IMR-90 (cell line): ENCODE measurements around the gene TIMM17B. TPM values are rescaled to one million over a fixed set of nuclear protein-coding genes. Genes with fewer than 3 reads are reported as not detected.

ENCODE experiments used
- ATAC-seq: fragments of 200-7000 bp; cut with Tn5 transposase; 2 replicates; pipeline ENCODE4 v1.9.1; 2020; ENCODE audit warnings: low read depth, mild to moderate bottlenecking, moderate library complexity
- BruUV-seq: library from RNA; stranded (reverse); fragments of 400-500 nt; replicated peaks from 2 replicates; lab custom pipeline; 2021; lab: Mats Ljungman, UMichigan
- CTCF ChIA-PET: fragments of 300-600 bp; formaldehyde crosslinking; extraction: SDS; loops from one replicate; lab custom pipeline; 2021; ENCODE audit warnings: antibody characterized with exemption; lab: Yijun Ruan, JAX
- POLR2A ChIA-PET: fragments of 300-600 bp; sonication (Branson Sonifier 250); formaldehyde crosslinking; loops from one replicate; lab custom pipeline; 2022; ENCODE audit warnings: antibody characterized with exemption; ENCODE audit not compliant: unreplicated experiment; lab: Charles Lee
- DNase-seq: peaks from one replicate; pipeline ENCODE4 v3.0.0; 2013
- H2AFZ ChIP-seq: replicated peaks from 2 replicates; pipeline ENCODE3; 2013; ENCODE audit warnings: low read length, mild to moderate bottlenecking; ENCODE audit not compliant: poor library complexity
- H2AK5ac ChIP-seq: 2 replicates; pipeline ENCODE4 v1.6.1; 2013; ENCODE audit warnings: low read depth, low read length, inconsistent platforms
- H2AK9ac ChIP-seq: replicated peaks from 2 replicates; pipeline ENCODE3; 2013; ENCODE audit warnings: mild to moderate bottlenecking, low read depth, low read length, moderate library complexity; ENCODE audit not compliant: poor library complexity
- H2BK120ac ChIP-seq: 2 replicates; pipeline ENCODE4 v1.6.1; 2013; ENCODE audit warnings: low read depth, low read length, inconsistent platforms
- H2BK15ac ChIP-seq: 3 replicates; pipeline ENCODE4 v1.6.1; 2013; ENCODE audit warnings: low read depth, low read length, inconsistent platforms
- H2BK20ac ChIP-seq: 2 replicates; pipeline ENCODE4 v1.6.1; 2013; ENCODE audit warnings: low read depth, mild to moderate bottlenecking, inconsistent platforms, low read length, moderate library complexity
- H2BK5ac ChIP-seq: 2 replicates; pipeline ENCODE4 v1.6.1; 2013; ENCODE audit warnings: mild to moderate bottlenecking, low read depth, low read length, inconsistent platforms; ENCODE audit not compliant: poor library complexity, severe bottlenecking
- H3K14ac ChIP-seq: replicated peaks from 2 replicates; pipeline ENCODE4 v1.6.1; 2013; ENCODE audit warnings: low read depth, low read length, inconsistent platforms
- H3K18ac ChIP-seq: 2 replicates; pipeline ENCODE4 v1.6.1; 2013; ENCODE audit warnings: low read depth, low read length, control low read depth
- H3K23ac ChIP-seq: 2 replicates; pipeline ENCODE4 v1.6.1; 2013; ENCODE audit warnings: low read depth, low read length, inconsistent platforms
- H3K27ac ChIP-seq: 2 replicates; pipeline ENCODE4 v1.5.1; 2013; ENCODE audit warnings: mild to moderate bottlenecking, control low read depth, low read length; ENCODE audit not compliant: insufficient read depth
- H3K27me3 ChIP-seq: 2 replicates; pipeline ENCODE4 v1.6.1; 2013; ENCODE audit warnings: low read length; ENCODE audit not compliant: control insufficient read depth, insufficient read depth
- H3K36me3 ChIP-seq: 2 replicates; pipeline ENCODE4 v1.6.1; 2013; ENCODE audit warnings: low read length, mixed read lengths; ENCODE audit not compliant: control insufficient read depth, insufficient read depth
- H3K4ac ChIP-seq: 2 replicates; pipeline ENCODE4 v1.6.1; 2013; ENCODE audit warnings: low read depth, low read length, inconsistent platforms
- H3K4me1 ChIP-seq: 2 replicates; pipeline ENCODE4 v1.6.1; 2013; ENCODE audit warnings: low read length, mixed read lengths; ENCODE audit not compliant: control insufficient read depth, insufficient read depth
- H3K4me2 ChIP-seq: 2 replicates; pipeline ENCODE4 v1.6.1; 2013; ENCODE audit warnings: low read depth, mild to moderate bottlenecking, control low read depth, low read length, moderate library complexity
- H3K4me3 ChIP-seq: 2 replicates; pipeline ENCODE4 v1.5.1; 2013; ENCODE audit warnings: low read depth, mild to moderate bottlenecking, control low read depth, low read length, moderate library complexity; ENCODE audit not compliant: insufficient read depth
- H3K56ac ChIP-seq: 2 replicates; pipeline ENCODE4 v1.6.1; 2013; ENCODE audit warnings: low read length, inconsistent platforms; ENCODE audit not compliant: insufficient read depth; ENCODE audit errors: extremely low read depth
- H3K79me1 ChIP-seq, 2 experiments: 2 replicates each; pipeline ENCODE4 v1.6.1; 2013; ENCODE audit warnings: low read length in 2 of 2, inconsistent platforms in 1 of 2, low read depth in 1 of 2
- H3K9ac ChIP-seq: 2 replicates; pipeline ENCODE4 v1.6.1; 2013; ENCODE audit warnings: low read depth, low read length, control low read depth
- H3K9me1 ChIP-seq: 2 replicates; pipeline ENCODE4 v1.6.1; 2013; ENCODE audit warnings: low read length, inconsistent platforms; ENCODE audit not compliant: insufficient read depth
- H3K9me3 ChIP-seq: 2 replicates; pipeline ENCODE4 v1.6.1; 2013; ENCODE audit warnings: low read length; ENCODE audit not compliant: control insufficient read depth, insufficient read depth
- H4K20me1 ChIP-seq: 2 replicates; pipeline ENCODE4 v1.6.1; 2013; ENCODE audit warnings: low read length, inconsistent platforms; ENCODE audit not compliant: insufficient read depth
- H4K5ac ChIP-seq: 2 replicates; pipeline ENCODE4 v1.6.1; 2013; ENCODE audit warnings: mild to moderate bottlenecking, low read depth, low read length, control low read depth
- H4K8ac ChIP-seq, 2 experiments: 2 replicates each; pipeline ENCODE4 v1.6.1; 2013; ENCODE audit warnings: low read depth in 2 of 2, low read length in 2 of 2, control low read depth in 1 of 2, inconsistent platforms in 1 of 2
- H4K91ac ChIP-seq: 2 replicates; pipeline ENCODE4 v1.6.1; 2013; ENCODE audit warnings: low read depth, low read length, inconsistent platforms; ENCODE audit not compliant: insufficient read depth
- CHD1 ChIP-seq: IDR thresholded peaks from 2 replicates; pipeline ENCODE4 v1.6.1; 2012; ENCODE audit warnings: low read depth, low read length, improper control_type of control experiment
- CTCF ChIP-seq: conservative IDR thresholded peaks from 2 replicates; pipeline ENCODE4 v1.5.1; 2012; ENCODE audit warnings: mild to moderate bottlenecking, low read depth, low read length, improper control_type of control experiment
- ELK1 ChIP-seq: fragments of 150-350 bp; IDR thresholded peaks from 2 replicates; pipeline ENCODE4 v1.6.1; 2016; ENCODE audit warnings: low read depth, mild to moderate bottlenecking, low read length, moderate library complexity, borderline replicate concordance
- FOS ChIP-seq: fragments of 150-350 bp; IDR thresholded peaks from 2 replicates; pipeline ENCODE4 v1.6.1; 2016; ENCODE audit warnings: low read depth, low read length
- MAZ ChIP-seq: IDR thresholded peaks from 2 replicates; pipeline ENCODE4 v1.6.1; 2012; ENCODE audit warnings: low read depth, mild to moderate bottlenecking, low read length, improper control_type of control experiment, moderate library complexity, borderline replicate concordance
- MXI1 ChIP-seq: IDR thresholded peaks from 2 replicates; pipeline ENCODE4 v1.6.1; 2012; ENCODE audit warnings: low read depth, mild to moderate bottlenecking, low read length, moderate library complexity, borderline replicate concordance
- POLR2A ChIP-seq: IDR thresholded peaks from 2 replicates; pipeline ENCODE4 v1.6.1; 2012; ENCODE audit warnings: mild to moderate bottlenecking, low read depth, low read length
- RCOR1 ChIP-seq: IDR thresholded peaks from 2 replicates; pipeline ENCODE4 v1.6.1; 2012; ENCODE audit warnings: mild to moderate bottlenecking, low read length, improper control_type of control experiment; ENCODE audit not compliant: insufficient replicate concordance
- USF2 ChIP-seq: fragments of 150-350 bp; IDR thresholded peaks from 2 replicates; pipeline ENCODE4 v1.6.1; 2017; ENCODE audit warnings: mild to moderate bottlenecking, antibody characterized with exemption, low read length, low read depth
- WGBS, 2 experiments: methylation state at CpG; one replicate each; pipeline versions ENCODE4 v1.1.5 to v1.1.7; 2013; ENCODE audit warnings: missing lambda C conversion rate in 2 of 2; ENCODE audit not compliant: insufficient read length in 1 of 2; ENCODE audit errors: extremely low coverage in 2 of 2; 5-methylcytosine and 5-hydroxymethylcytosine counted together
- dilution Hi-C: fragments of 300-500 bp; cut with HindIII; formaldehyde crosslinking; loops from one replicate; pipeline ENCODE4 v1.14.3; 2018; ENCODE audit warnings: low sequenced_read_pairs; ENCODE audit not compliant: unreplicated experiment
- in situ Hi-C: fragments of 300-500 bp; cut with MboI; formaldehyde crosslinking; loops from 3 replicates; pipeline ENCODE4 v1.14.3; 2019; ENCODE audit warnings: low sequenced_read_pairs, inconsistent platforms, mixed read lengths
- intact Hi-C: fragments of 100-400 bp; cut with micrococcal nuclease; formaldehyde crosslinking; loops from 2 replicates; pipeline ENCODE4 v1.10.0; 2022
- polyA plus RNA-seq, 3 experiments: library from polyadenylated mRNA; depleted of rRNA; stranded (reverse); fragments of >200 nt; gene quantifications; 2 replicates each; pipeline ENCODE4 v1.2.3, GENCODE V29; 2012; ENCODE audit warnings: low replicate concordance in 1 of 3
- total RNA-seq: library from RNA; depleted of rRNA; stranded (reverse); fragments of >200 nt; gene quantifications from 2 replicates; pipeline ENCODE4 v1.2.3, GENCODE V29; 2012

TIMM17B gene
- total and polyA plus RNA-seq, 2 of the 4 experiments (the other 2 are of a cell fraction), result 28.7 to 73.6 TPM

- Histone ChIP-seq H2AFZ (no peak overlapping the region), H3K79me1 (peaks cover 2 to 8% of the 10 kb centered on the region in 2 experiments; a peak in 3 of 4 replicates), H3K4me1 (peaks cover 3% of the 10 kb centered on the region; the same call in 1 of the 2 replicates), H3K9me1 (no peaks in the 10 kb centered on the region; the same call in 1 of the 2 replicates), H3K27ac (no peak overlapping the region), H2BK15ac (no peak overlapping the region), H3K9ac (no peak overlapping the region), H3K4me3 (no peak overlapping the region), H3K4me2 (no peak overlapping the region), H3K23ac (no peak overlapping the region), H4K8ac (no peak overlapping the region), H3K9me3 (no peaks in the 10 kb centered on the region; the same call in 1 of the 2 replicates), H2BK20ac (no peak overlapping the region), H3K36me3 (peaks cover 26% of the 10 kb centered on the region), H4K91ac (no peak overlapping the region), H4K20me1 (peaks cover 15% of the 10 kb centered on the region; the same call in 1 of the 2 replicates), H3K18ac (no peak overlapping the region), H3K4ac (no peak overlapping the region), H3K14ac (no peak overlapping the region), H2BK5ac (no peak overlapping the region), H3K56ac (no peak overlapping the region), H4K5ac (no peak overlapping the region), H2AK9ac (no peak overlapping the region), H3K27me3 (no peaks in the 10 kb centered on the region), H2AK5ac (no peak overlapping the region), H2BK120ac (no peak overlapping the region)
- ChIA-PET POLR2A (no interaction called here), CTCF (no interaction called here)
- intact Hi-C loops (no loop called here), in situ Hi-C loops (no loop called here), dilution Hi-C loops (no loop called here)
- WGBS, 2 experiments, result 81% methylated on average over 4 of the region's 5 CpGs; no CpG with 5 or more reads in 1 of the 2 experiments
- no TSS peak for BruUV-seq
- ATAC-seq (no peak), DNase-seq (no peak)
- TF ChIP-seq CTCF (no peak), CHD1 (no peak), FOS (no peak), RCOR1 (no peak), ELK1 (no peak), MXI1 (no peak), MAZ (no peak), USF2 (no peak), POLR2A (no peak)
Measured at GRCh38 chrX:48924270-48924669, 26.7 kb upstream of the TIMM17B start.
